ENCODE results near the gene TGM4. TPM values are rescaled to one million over a fixed set of nuclear protein-coding genes. Genes with fewer than 3 reads are reported as not detected.

TGM4 gene
- total and polyA plus RNA-seq, 4 donors = 0.01 TPM; not detected in 3

GRCh38 chr3:44918581-44918980 lies 44.2 kb downstream of the TGM4 start:
- TF ChIP-seq CTCF (IDR thresholded peaks at IDR 0.05; ENCODE audit: control extremely low read depth, extremely low read depth) = no peak
- Histone ChIP-seq H3K4me1 (ENCODE audit: control insufficient read depth in 5 of 5, insufficient read depth in 5 of 5, low read length in 5 of 5) (peaks cover 0 to 11% (median 0%) of the 10 kb centered on the region in 5 donors), H3K36me3 (ENCODE audit: control insufficient read depth in 4 of 4, insufficient read depth in 4 of 4, low read length in 4 of 4) (peaks cover 2 to 35% (median 10%) of the 10 kb centered on the region in 4 donors), H3K27me3 (ENCODE audit: control insufficient read depth in 3 of 3, insufficient read depth in 3 of 3, low read length in 2 of 3) (no peaks in the 10 kb centered on the region), H3K9ac (ENCODE audit: insufficient read depth in 1 of 2, low read length in 2 of 2) (no peak overlapping the region), H3K4me3 (no peak overlapping the region), H3K27ac (ENCODE audit: low read depth in 1 of 2, low read length in 1 of 2) (no peak overlapping the region), H3K9me3 (ENCODE audit: control insufficient read depth in 4 of 4, insufficient read depth in 3 of 4, low read length in 3 of 4) (no peaks in the 10 kb centered on the region)
- ATAC-seq (ENCODE audit: insufficient read depth, low FRiP score) (no peak), DNase-seq (no peak)
- 95 to 96% methylated on average over 6 of the region's 6 CpGs for WGBS, 2 donors

- Histone ChIP-seq H3K4me3 (no peak overlapping the region), H3K9me3 (ENCODE audit: control insufficient read depth in 4 of 4, insufficient read depth in 3 of 4, low read length in 3 of 4) (no peaks in the 10 kb centered on the region), H3K9ac (ENCODE audit: insufficient read depth in 1 of 2, low read length in 2 of 2) (no peak overlapping the region), H3K27me3 (ENCODE audit: control insufficient read depth in 3 of 3, insufficient read depth in 3 of 3, low read length in 2 of 3) (no peaks in the 10 kb centered on the region), H3K36me3 (ENCODE audit: control insufficient read depth in 4 of 4, insufficient read depth in 4 of 4, low read length in 4 of 4) (peaks cover 2 to 38% (median 10%) of the 10 kb centered on the region in 4 donors), H3K27ac (ENCODE audit: low read depth in 1 of 2, low read length in 1 of 2) (no peak overlapping the region), H3K4me1 (ENCODE audit: control insufficient read depth in 5 of 5, insufficient read depth in 5 of 5, low read length in 5 of 5) (peaks cover 0 to 11% (median 0%) of the 10 kb centered on the region in 5 donors)
- WGBS, 2 donors = 93 to 97% methylated on average over 3 of the region's 3 CpGs
- ATAC-seq (ENCODE audit: insufficient read depth, low FRiP score) (no peak), DNase-seq (no peak)
- TF ChIP-seq CTCF (IDR thresholded peaks at IDR 0.05; ENCODE audit: control extremely low read depth, extremely low read depth) = no peak
These were observed 45.7 kb downstream of the TGM4 start for GRCh38 chr3:44920081-44920480.

GRCh38 chr3:44923632-44924456 lies 49.4 kb downstream of the TGM4 start:
- ATAC-seq (ENCODE audit: insufficient read depth, low FRiP score) (no peak), DNase-seq (peak in 2 of 3 donors; percentile 11 to 15)
- Histone ChIP-seq H3K36me3 (ENCODE audit: control insufficient read depth in 4 of 4, insufficient read depth in 4 of 4, low read length in 4 of 4) (peaks cover 9 to 42% (median 15%) of the 10 kb centered on the region in 4 donors), H3K27ac (ENCODE audit: low read depth in 1 of 2, low read length in 1 of 2) (no peak overlapping the region), H3K9ac (ENCODE audit: insufficient read depth in 1 of 2, low read length in 2 of 2) (no peak overlapping the region), H3K27me3 (ENCODE audit: control insufficient read depth in 3 of 3, insufficient read depth in 3 of 3, low read length in 2 of 3) (no peaks in the 10 kb centered on the region), H3K9me3 (ENCODE audit: control insufficient read depth in 4 of 4, insufficient read depth in 3 of 4, low read length in 3 of 4) (no peaks in the 10 kb centered on the region), H3K4me1 (ENCODE audit: control insufficient read depth in 5 of 5, insufficient read depth in 5 of 5, low read length in 5 of 5) (no peaks in the 10 kb centered on the region), H3K4me3 (no peak overlapping the region)
- WGBS, 2 donors = 81 to 92% methylated on average over 3 of the region's 3 CpGs
- TF ChIP-seq CTCF (IDR thresholded peaks at IDR 0.05; ENCODE audit: control extremely low read depth, extremely low read depth) = no peak

Data from lung (tissue), 12 donors.